ENCODE results near the gene GRIN3A. TPM values are rescaled to one million over a fixed set of nuclear protein-coding genes. Genes with fewer than 3 reads are reported as not detected.

Gene GRIN3A
- polyA plus RNA-seq, 1 of the 3 experiments (the other 2 are of a cell fraction): not detected

DNA sequence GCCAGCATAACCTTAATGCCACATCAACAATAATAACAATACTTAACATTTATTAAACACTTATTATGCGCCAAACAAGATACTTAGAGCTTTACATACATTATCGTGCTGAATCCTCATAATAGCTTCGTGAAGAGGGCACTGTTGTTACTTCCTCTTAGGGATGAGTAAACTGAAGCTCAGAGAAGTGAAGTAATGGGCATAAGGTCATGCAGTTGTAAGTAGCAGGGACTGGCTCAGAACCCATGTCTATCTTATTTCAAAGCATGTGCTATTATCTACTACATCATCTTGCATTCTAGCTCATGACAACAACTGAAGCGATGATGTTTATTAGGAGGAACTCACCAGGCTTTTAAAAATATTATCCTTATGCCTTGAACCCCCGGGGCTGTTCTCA is 108.8 kb downstream of the GRIN3A start:
- 18% methylated on average over 5 of the region's 5 CpGs for WGBS (ENCODE audit: low lambda C conversion rate)
- POLR2A ChIA-PET: interaction anchor here (0.5 kb wide), 1 partner anchor 43 kb away, joined by 5 read pairs; no protein-coding TSS in a partner anchor
- TF ChIP-seq USF2 (IDR thresholded peaks at IDR 0.05; ENCODE audit: borderline replicate concordance, low read depth, low read length) (no peak), CTCF (IDR thresholded peaks at IDR 0.05) (no peak), CHD2 (IDR thresholded peaks at IDR 0.05; ENCODE audit: low read length, partially characterized antibody) (no peak)
- TF ChIP-seq, protein P1, sequence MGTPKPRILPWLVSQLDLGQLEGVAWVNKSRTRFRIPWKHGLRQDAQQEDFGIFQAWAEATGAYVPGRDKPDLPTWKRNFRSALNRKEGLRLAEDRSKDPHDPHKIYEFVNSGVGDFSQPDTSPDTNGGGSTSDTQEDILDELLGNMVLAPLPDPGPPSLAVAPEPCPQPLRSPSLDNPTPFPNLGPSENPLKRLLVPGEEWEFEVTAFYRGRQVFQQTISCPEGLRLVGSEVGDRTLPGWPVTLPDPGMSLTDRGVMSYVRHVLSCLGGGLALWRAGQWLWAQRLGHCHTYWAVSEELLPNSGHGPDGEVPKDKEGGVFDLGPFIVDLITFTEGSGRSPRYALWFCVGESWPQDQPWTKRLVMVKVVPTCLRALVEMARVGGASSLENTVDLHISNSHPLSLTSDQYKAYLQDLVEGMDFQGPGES (IDR thresholded peaks at IDR 0.05; ENCODE audit: low read depth, low read length): no peak
- CTCF ChIA-PET: interaction anchor here (1.1 kb wide), 1 partner anchor 48 kb away, joined by 3 read pairs; no protein-coding TSS in a partner anchor
- no peaks in the 10 kb centered on the region for H3K9me2 ChIP-seq
- no peak overlapping the region for H3K4me3 ChIP-seq (ENCODE audit: low read depth in 2 of 2, low read length in 1 of 2)
- H4K20me1 ChIP-seq (ENCODE audit: insufficient read depth): no peaks in the 10 kb centered on the region
- H3K36me3 ChIP-seq (replicated peaks in 1 of 2; ENCODE audit: control insufficient read depth in 1 of 2, insufficient read depth in 2 of 2, low read length in 1 of 2): no peaks in the 10 kb centered on the region
- H3K27me3 ChIP-seq (ENCODE audit: insufficient read depth): no peaks in the 10 kb centered on the region; the same call in 1 of the 2 replicates
- no peaks in the 10 kb centered on the region for H3K9me3 ChIP-seq
- no peaks in the 10 kb centered on the region for H3K4me1 ChIP-seq (ENCODE audit: control insufficient read depth in 1 of 2, insufficient read depth in 2 of 2, low read depth in 1 of 2, low read length in 1 of 2)
- no peaks in the 10 kb centered on the region for H3F3A ChIP-seq (replicated peaks; ENCODE audit: insufficient read depth)
- no peaks in the 10 kb centered on the region for H3K79me2 ChIP-seq (ENCODE audit: insufficient read depth)
- H3K9ac ChIP-seq: no peak overlapping the region
- DNase-seq: no peak
- no peak overlapping the region for H3K4me2 ChIP-seq
- H2AFZ ChIP-seq (ENCODE audit: low read depth): no peak overlapping the region
- no peak overlapping the region for H3K27ac ChIP-seq (ENCODE audit: low read depth in 2 of 2, low read length in 1 of 2)

DNA sequence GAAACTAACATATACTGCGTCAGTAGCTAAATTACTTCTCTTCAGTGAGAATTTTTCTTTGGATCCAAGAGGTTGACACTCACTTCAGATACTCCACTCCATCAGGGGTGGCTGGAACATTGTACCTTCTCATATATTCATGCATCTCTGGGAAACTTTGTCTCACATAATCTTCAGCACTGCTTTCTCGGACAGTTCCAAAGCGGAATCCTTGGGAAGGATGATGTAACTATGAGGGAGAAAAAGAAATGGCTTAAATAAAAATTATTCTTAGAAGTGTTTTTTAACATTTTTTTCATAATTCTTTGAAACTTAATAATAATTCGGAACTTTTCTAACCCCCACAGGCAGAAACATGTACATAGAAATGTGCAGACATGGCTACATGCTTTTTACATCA is 110.3 kb downstream of the GRIN3A start:
- Histone ChIP-seq H3K4me3 (ENCODE audit: low read depth in 2 of 2, low read length in 1 of 2) (no peak overlapping the region), H2AFZ (ENCODE audit: low read depth) (no peak overlapping the region), H4K20me1 (ENCODE audit: insufficient read depth) (no peaks in the 10 kb centered on the region), H3K9ac (no peak overlapping the region), H3K4me1 (ENCODE audit: control insufficient read depth in 1 of 2, insufficient read depth in 2 of 2, low read depth in 1 of 2, low read length in 1 of 2) (no peaks in the 10 kb centered on the region), H3K27me3 (ENCODE audit: insufficient read depth) (no peaks in the 10 kb centered on the region; the same call in 1 of the 2 replicates), H3K79me2 (ENCODE audit: insufficient read depth) (no peaks in the 10 kb centered on the region), H3K27ac (ENCODE audit: low read depth in 2 of 2, low read length in 1 of 2) (no peak overlapping the region), H3K36me3 (replicated peaks in 1 of 2; ENCODE audit: control insufficient read depth in 1 of 2, insufficient read depth in 2 of 2, low read length in 1 of 2) (no peaks in the 10 kb centered on the region), H3F3A (replicated peaks; ENCODE audit: insufficient read depth) (no peaks in the 10 kb centered on the region), H3K4me2 (no peak overlapping the region), H3K9me3 (no peaks in the 10 kb centered on the region), H3K9me2 (no peaks in the 10 kb centered on the region)
- 58% methylated on average over 4 of the region's 4 CpGs for WGBS (ENCODE audit: low lambda C conversion rate)
- peak; percentile 92 for TF ChIP-seq REST (IDR thresholded peaks at IDR 0.05; ENCODE audit: low read depth, low read length)
- TF ChIP-seq GATA2 (CRISPR knock-in tag; IDR thresholded peaks at IDR 0.05): no peak
- ChIA-PET CTCF (no interaction called here), POLR2A (no interaction called here)
- DNase-seq: no peak
